HEK293 (cell line): ENCODE data around the gene ZNF585A.

Source experiments
- EGR2 ChIP-seq: fragments of 450-650 bp; formaldehyde crosslinking; IDR thresholded peaks from 2 replicates; pipeline ENCODE4 v1.5.1; 2016; ENCODE audit warnings: low read depth, missing biosample characterization, missing genetic modification characterization
- KLF1 ChIP-seq: fragments of 450-650 bp; formaldehyde crosslinking; IDR thresholded peaks from 2 replicates; pipeline ENCODE4 v1.5.1; 2016; ENCODE audit warnings: missing biosample characterization, missing genetic modification characterization
- MEIS1 ChIP-seq: sonication (generic); formaldehyde crosslinking; IDR thresholded peaks from 2 replicates; pipeline ENCODE4 v1.8.1; 2022; ENCODE audit warnings: missing genetic modification reagents, mild to moderate bottlenecking, borderline replicate concordance
- OSR2 ChIP-seq: fragments of 450-650 bp; formaldehyde crosslinking; IDR thresholded peaks from 2 replicates; pipeline ENCODE4 v1.5.1; 2016; ENCODE audit warnings: missing biosample characterization, missing genetic modification characterization
- TRIM28 ChIP-seq: IDR thresholded peaks from 2 replicates; pipeline ENCODE4 v1.6.1; 2011; ENCODE audit warnings: low read length, control low read depth, borderline replicate concordance
- YY1 ChIP-seq: fragments of 450-650 bp; formaldehyde crosslinking; IDR thresholded peaks from 2 replicates; pipeline ENCODE4 v1.5.1; 2018; ENCODE audit warnings: missing biosample characterization, missing genetic modification characterization
- ZBTB10 ChIP-seq: fragments of 450-650 bp; formaldehyde crosslinking; IDR thresholded peaks from 2 replicates; pipeline ENCODE4 v1.5.1; 2016; ENCODE audit warnings: missing biosample characterization, missing genetic modification characterization
- ZBTB17 ChIP-seq: fragments of 450-650 bp; formaldehyde crosslinking; IDR thresholded peaks from 2 replicates; pipeline ENCODE4 v1.5.1; 2016; ENCODE audit warnings: missing biosample characterization, missing genetic modification characterization
- ZBTB48 ChIP-seq: fragments of 450-650 bp; formaldehyde crosslinking; IDR thresholded peaks from 2 replicates; pipeline ENCODE4 v1.5.1; 2016; ENCODE audit warnings: missing biosample characterization, missing genetic modification characterization
- ZBTB49 ChIP-seq: fragments of 450-650 bp; formaldehyde crosslinking; IDR thresholded peaks from 2 replicates; pipeline ENCODE4 v1.5.1; 2016; ENCODE audit warnings: missing biosample characterization, missing genetic modification characterization, low read depth
- ZBTB8A ChIP-seq: fragments of 450-650 bp; formaldehyde crosslinking; IDR thresholded peaks from 2 replicates; pipeline ENCODE4 v1.5.1; 2016; ENCODE audit warnings: missing biosample characterization, missing genetic modification characterization
- ZNF121 ChIP-seq: fragments of 450-650 bp; formaldehyde crosslinking; IDR thresholded peaks from 2 replicates; pipeline ENCODE4 v1.5.1; 2016; ENCODE audit warnings: missing biosample characterization, missing genetic modification characterization
- ZNF157 ChIP-seq: fragments of 450-650 bp; formaldehyde crosslinking; IDR thresholded peaks from 2 replicates; pipeline ENCODE4 v1.5.1; 2016; ENCODE audit warnings: missing biosample characterization, missing genetic modification characterization
- ZNF16 ChIP-seq: fragments of 450-650 bp; formaldehyde crosslinking; IDR thresholded peaks from 2 replicates; pipeline ENCODE4 v1.5.1; 2016; ENCODE audit warnings: low read depth, missing biosample characterization, missing genetic modification characterization
- ZNF169 ChIP-seq: fragments of 450-650 bp; formaldehyde crosslinking; IDR thresholded peaks from 2 replicates; pipeline ENCODE4 v1.5.1; 2016; ENCODE audit warnings: missing biosample characterization, missing genetic modification characterization
- ZNF184 ChIP-seq: fragments of 450-650 bp; IDR thresholded peaks from 2 replicates; pipeline ENCODE4 v1.5.1; 2018; ENCODE audit warnings: missing biosample characterization, mild to moderate bottlenecking, missing genetic modification characterization
- ZNF24 ChIP-seq: fragments of 450-650 bp; formaldehyde crosslinking; IDR thresholded peaks from 2 replicates; pipeline ENCODE4 v1.5.1; 2016; ENCODE audit warnings: missing biosample characterization, missing genetic modification characterization
- ZNF350 ChIP-seq: fragments of 450-650 bp; formaldehyde crosslinking; IDR thresholded peaks from 2 replicates; pipeline ENCODE4 v1.5.0; 2017; ENCODE audit warnings: missing biosample characterization, mild to moderate bottlenecking, missing genetic modification characterization
- ZNF473 ChIP-seq: fragments of 450-650 bp; formaldehyde crosslinking; IDR thresholded peaks from 2 replicates; pipeline ENCODE4 v1.5.1; 2017; ENCODE audit warnings: missing biosample characterization, missing genetic modification characterization
- ZNF501 ChIP-seq: fragments of 450-650 bp; formaldehyde crosslinking; IDR thresholded peaks from 2 replicates; pipeline ENCODE4 v1.5.1; 2016; ENCODE audit warnings: missing biosample characterization, missing genetic modification characterization
- ZNF510 ChIP-seq: fragments of 450-650 bp; formaldehyde crosslinking; IDR thresholded peaks from 2 replicates; pipeline ENCODE4 v1.5.1; 2018; ENCODE audit warnings: mild to moderate bottlenecking, missing genetic modification characterization, missing biosample characterization; ENCODE audit not compliant: insufficient replicate concordance
- ZNF558 ChIP-seq: fragments of 450-650 bp; formaldehyde crosslinking; IDR thresholded peaks from 2 replicates; pipeline ENCODE4 v1.5.1; 2016; ENCODE audit warnings: missing biosample characterization, missing genetic modification characterization
- ZNF585B ChIP-seq: fragments of 450-650 bp; formaldehyde crosslinking; IDR thresholded peaks from 2 replicates; pipeline ENCODE4 v1.5.1; 2016; ENCODE audit warnings: missing biosample characterization, missing genetic modification characterization
- ZNF610 ChIP-seq: fragments of 450-650 bp; formaldehyde crosslinking; IDR thresholded peaks from 2 replicates; pipeline ENCODE4 v1.5.1; 2016; ENCODE audit warnings: missing biosample characterization, missing genetic modification characterization, borderline replicate concordance
- ZNF626 ChIP-seq: fragments of 450-650 bp; sonication (Bioruptor Pico); formaldehyde crosslinking; IDR thresholded peaks from 2 replicates; pipeline ENCODE4 v1.5.1; 2018; ENCODE audit warnings: missing biosample characterization, missing genetic modification characterization, inconsistent platforms
- ZNF701 ChIP-seq: fragments of 450-650 bp; formaldehyde crosslinking; IDR thresholded peaks from 2 replicates; pipeline ENCODE4 v1.5.1; 2016; ENCODE audit warnings: missing biosample characterization, missing genetic modification characterization
- ZNF76 ChIP-seq: fragments of 450-650 bp; formaldehyde crosslinking; IDR thresholded peaks from 2 replicates; pipeline ENCODE4; 2016; ENCODE audit warnings: low read depth, missing biosample characterization, missing genetic modification characterization, borderline replicate concordance
- ZSCAN16 ChIP-seq: fragments of 450-650 bp; formaldehyde crosslinking; IDR thresholded peaks from 2 replicates; pipeline ENCODE4 v1.5.1; 2016; ENCODE audit warnings: missing biosample characterization, missing genetic modification characterization
- ZXDB ChIP-seq: fragments of 450-650 bp; formaldehyde crosslinking; IDR thresholded peaks from 2 replicates; pipeline ENCODE4 v1.5.1; 2016; ENCODE audit warnings: missing biosample characterization, missing genetic modification characterization
- TF ChIP-seq, protein P1 (sequence below): fragments of 450-650 bp; formaldehyde crosslinking; IDR thresholded peaks from 2 replicates; pipeline ENCODE4 v1.5.1; 2016; ENCODE audit warnings: missing biosample characterization, missing genetic modification characterization
- TF ChIP-seq, protein P2 (sequence below): fragments of 450-650 bp; formaldehyde crosslinking; conservative IDR thresholded peaks from 2 replicates; pipeline ENCODE4 v1.5.1; 2016; ENCODE audit warnings: low read depth, missing biosample characterization, missing genetic modification characterization

The ZNF585A gene

GRCh38 chr19:37160153-37160552, 12.3 kb downstream of the ZNF585A start (continued):
- TF ChIP-seq, protein P1, sequence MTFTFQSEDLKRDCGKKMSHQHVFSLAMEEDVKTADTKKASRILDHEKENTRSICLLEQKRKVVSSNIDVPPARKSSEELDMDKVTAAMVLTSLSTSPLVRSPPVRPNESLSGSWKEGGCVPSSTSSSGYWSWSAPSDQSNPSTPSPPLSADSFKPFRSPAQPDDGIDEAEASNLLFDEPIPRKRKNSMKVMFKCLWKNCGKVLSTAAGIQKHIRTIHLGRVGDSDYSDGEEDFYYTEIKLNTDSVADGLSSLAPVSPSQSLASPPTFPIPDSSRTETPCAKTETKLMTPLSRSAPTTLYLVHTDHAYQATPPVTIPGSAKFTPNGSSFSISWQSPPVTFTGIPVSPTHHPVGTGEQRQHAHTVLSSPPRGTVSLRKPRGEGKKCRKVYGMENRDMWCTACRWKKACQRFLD = peak; percentile 88
- TF ChIP-seq ZBTB49 (tag by site-specific recombination) (no peak), YY1 (tag by site-specific recombination) (no peak), ZNF510 (peak; percentile 96), ZBTB10 (no peak), OSR2 (tag by site-specific recombination) (no peak), MEIS1 (CRISPR knock-in tag) (no peak), ZNF350 (no peak), TRIM28 (no peak), ZNF501 (tag by site-specific recombination) (peak; percentile 85), ZNF157 (tag by site-specific recombination) (0 out of 2 replicates have a peak, but pooled peaks have one; percentile 42), ZNF121 (tag by site-specific recombination) (peak; percentile 75), KLF1 (tag by site-specific recombination) (no peak), ZNF16 (tag by site-specific recombination) (0 out of 2 replicates have a peak, but pooled peaks have one; percentile 40), ZNF610 (peak; percentile 75), ZBTB48 (no peak), ZNF626 (tag by site-specific recombination) (no peak), ZNF169 (tag by site-specific recombination) (no peak), EGR2 (tag by site-specific recombination) (no peak), ZSCAN16 (0 out of 2 replicates have a peak, but pooled peaks have one; percentile 39), ZNF24 (tag by site-specific recombination) (peak; percentile 66; the same call in 1 of the 2 replicates), ZBTB17 (tag by site-specific recombination) (no peak), ZBTB8A (tag by site-specific recombination) (peak; percentile 94), ZNF473 (no peak), ZNF701 (tag by site-specific recombination) (no peak), ZXDB (tag by site-specific recombination) (peak; percentile 96), ZNF558 (tag by site-specific recombination) (peak; percentile 94), ZNF76 (tag by site-specific recombination) (no peak), ZNF184 (tag by site-specific recombination) (no peak), ZNF585B (no peak)
- TF ChIP-seq, protein P2, sequence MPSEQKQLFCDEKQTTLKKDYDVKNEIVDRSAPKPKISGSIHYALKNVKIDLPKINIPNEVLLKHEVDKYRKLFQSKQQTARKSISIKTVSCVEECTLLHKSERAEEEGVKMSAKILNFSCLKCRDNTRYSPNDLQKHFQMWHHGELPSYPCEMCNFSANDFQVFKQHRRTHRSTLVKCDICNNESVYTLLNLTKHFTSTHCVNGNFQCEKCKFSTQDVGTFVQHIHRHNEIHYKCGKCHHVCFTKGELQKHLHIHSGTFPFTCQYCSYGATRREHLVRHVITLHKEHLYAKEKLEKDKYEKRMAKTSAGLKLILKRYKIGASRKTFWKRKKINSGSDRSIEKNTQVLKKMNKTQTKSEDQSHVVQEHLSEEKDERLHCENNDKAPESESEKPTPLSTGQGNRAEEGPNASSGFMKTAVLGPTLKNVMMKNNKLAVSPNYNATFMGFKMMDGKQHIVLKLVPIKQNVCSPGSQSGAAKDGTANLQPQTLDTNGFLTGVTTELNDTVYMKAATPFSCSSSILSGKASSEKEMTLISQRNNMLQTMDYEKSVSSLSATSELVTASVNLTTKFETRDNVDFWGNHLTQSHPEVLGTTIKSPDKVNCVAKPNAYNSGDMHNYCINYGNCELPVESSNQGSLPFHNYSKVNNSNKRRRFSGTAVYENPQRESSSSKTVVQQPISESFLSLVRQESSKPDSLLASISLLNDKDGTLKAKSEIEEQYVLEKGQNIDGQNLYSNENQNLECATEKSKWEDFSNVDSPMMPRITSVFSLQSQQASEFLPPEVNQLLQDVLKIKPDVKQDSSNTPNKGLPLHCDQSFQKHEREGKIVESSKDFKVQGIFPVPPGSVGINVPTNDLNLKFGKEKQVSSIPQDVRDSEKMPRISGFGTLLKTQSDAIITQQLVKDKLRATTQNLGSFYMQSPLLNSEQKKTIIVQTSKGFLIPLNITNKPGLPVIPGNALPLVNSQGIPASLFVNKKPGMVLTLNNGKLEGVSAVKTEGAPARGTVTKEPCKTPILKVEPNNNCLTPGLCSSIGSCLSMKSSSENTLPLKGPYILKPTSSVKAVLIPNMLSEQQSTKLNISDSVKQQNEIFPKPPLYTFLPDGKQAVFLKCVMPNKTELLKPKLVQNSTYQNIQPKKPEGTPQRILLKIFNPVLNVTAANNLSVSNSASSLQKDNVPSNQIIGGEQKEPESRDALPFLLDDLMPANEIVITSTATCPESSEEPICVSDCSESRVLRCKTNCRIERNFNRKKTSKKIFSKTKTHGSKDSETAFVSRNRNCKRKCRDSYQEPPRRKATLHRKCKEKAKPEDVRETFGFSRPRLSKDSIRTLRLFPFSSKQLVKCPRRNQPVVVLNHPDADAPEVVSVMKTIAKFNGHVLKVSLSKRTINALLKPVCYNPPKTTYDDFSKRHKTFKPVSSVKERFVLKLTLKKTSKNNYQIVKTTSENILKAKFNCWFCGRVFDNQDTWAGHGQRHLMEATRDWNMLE = peak; percentile 98
